ENCODE measurements around the gene TP53AIP1.
A peak's percentile ranks its signal among the peaks of the same experiment; 100 is the strongest.

Gene TP53AIP1

DNA sequence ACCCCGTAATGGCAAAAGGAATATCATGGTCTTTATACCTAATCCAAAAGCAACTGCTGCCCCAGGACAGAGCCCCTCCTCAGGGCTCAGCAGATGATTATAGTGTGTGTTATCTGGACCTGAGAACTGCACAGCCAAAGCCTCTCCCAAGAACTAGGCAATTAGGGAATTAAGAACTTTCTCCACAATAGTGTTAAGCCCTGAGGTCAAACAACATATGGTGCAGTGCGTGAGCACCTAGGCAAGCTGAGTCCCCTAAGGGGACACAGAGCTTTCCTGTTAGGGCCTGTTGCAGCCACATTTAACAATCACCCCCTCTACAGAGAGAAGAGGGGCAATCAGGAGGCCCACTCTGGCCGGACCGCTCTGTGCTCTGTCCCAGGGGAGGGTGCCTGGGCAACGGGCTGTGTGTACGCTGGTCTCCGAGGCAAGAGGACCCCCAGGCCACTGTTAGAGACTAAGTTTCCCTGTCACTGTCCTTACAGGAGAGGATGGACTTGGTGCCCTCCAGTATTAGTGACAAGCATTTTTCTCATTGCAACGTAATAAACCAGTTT lies 52.9 kb downstream of the TP53AIP1 start:
- DNase-seq (no peak), ATAC-seq (no peak)

DNA sequence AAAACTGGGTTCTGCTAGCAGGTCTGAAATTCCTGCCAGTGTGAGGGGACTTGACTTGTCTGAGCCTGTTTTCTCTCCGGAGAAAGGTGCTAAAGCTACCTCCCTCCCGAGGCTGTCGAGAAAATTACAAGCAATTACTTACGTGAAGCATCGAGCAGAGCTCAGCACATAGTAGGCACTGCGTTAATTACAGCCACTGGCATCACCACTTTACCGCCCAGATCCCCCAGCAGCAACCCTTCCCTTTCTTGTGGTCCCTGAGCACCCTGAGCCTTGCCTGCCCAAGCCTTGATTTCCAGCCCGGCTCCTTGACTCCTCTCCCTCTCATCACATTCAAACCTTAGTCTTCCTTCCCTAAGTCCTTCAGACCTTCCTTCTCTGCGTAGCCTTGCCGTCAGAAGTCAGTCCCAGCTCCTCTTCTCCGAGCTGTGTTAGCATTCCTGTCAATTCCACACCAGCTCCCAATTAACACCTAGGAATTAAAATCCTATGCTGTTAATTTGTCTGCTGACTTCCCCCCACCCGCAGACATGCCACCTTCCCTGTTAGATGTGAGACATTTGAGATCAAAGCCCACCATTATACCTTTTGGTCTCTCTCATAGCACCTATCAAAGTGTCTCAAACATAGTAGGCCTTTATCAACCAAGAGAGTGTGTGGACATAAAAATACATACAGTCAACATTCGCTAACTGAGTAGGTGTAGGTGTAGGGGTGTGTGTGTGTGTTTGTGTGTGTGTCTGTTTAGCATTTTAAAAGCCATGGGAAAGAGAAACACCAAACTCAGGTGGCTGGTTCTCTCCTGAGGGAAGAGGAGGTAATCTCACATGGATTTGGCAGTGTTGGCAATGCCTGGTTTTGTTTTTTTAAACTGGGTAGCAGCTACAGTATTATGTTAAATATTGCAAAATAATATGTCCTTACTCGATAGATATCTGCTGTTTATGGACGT lies 54.4 kb downstream of the TP53AIP1 start:
- DNase-seq (no peak), ATAC-seq (no peak)

DNA sequence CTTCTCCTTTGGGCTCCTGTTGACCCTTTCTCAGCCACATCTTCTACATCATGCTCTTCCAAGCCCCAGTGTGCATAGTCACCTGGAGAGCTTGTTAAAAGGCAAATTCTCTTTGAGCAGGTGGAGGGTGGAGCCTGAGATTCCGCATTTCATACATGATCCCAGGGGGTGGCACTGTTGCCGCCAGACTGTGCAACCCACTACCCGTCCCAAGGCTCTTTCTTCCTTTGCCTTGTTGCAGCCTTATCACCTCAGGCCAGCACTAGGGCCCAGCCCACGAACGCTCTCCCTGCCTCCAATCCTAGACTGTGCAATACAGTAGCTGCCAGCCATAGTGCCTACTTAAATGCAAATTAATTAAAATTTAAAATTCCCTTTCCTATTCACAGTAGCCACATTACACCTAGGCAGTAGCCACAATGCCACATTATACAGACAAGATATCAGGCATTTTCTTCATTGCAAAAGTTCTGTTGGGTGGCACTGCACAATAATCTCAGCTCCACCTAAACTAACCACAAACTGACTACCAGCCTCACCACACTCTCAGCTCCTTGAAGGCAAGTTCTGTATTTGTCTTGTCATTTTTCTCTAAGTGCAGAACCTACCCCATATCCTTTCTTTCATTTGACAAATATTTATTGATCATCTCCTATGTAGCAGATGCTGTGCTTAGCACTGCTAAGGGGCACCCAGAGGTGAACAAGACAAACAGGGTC lies 56.1 kb downstream of the TP53AIP1 start:
- peak; percentile 40 for ATAC-seq
- DNase-seq: no peak
